Fibroblast of skin of left quadriceps (primary cell): ENCODE measurements around the gene PPFIBP2.

Experiments
- DNase-seq, 2 experiments: peaks; one replicate each; pipeline ENCODE4 v3.0.0-alpha.2; 2013; ENCODE audit warnings: low read depth in 2 of 2

PPFIBP2 gene

GRCh38 chr11:7577291-7578190 is 63.7 kb downstream of the PPFIBP2 start:
- DNase-seq = no peak

GRCh38 chr11:7578276-7578955 is 64.6 kb downstream of the PPFIBP2 start:
- DNase-seq = no peak

- no peak for DNase-seq
Measured at GRCh38 chr11:7579361-7579791, 65.6 kb downstream of the PPFIBP2 start.

GRCh38 chr11:7581021-7581590 is 67.3 kb downstream of the PPFIBP2 start:
- DNase-seq = no peak

- DNase-seq = no peak
Measured at GRCh38 chr11:7582338-7582985, 68.7 kb downstream of the PPFIBP2 start.

GRCh38 chr11:7583248-7583647 is 69.4 kb downstream of the PPFIBP2 start:
- DNase-seq = no peak

GRCh38 chr11:7584910-7585309 is 71.1 kb downstream of the PPFIBP2 start:
- no peak for DNase-seq

- DNase-seq = no peak
Measured at GRCh38 chr11:7585816-7586215, 72.0 kb downstream of the PPFIBP2 start.

- DNase-seq = no peak
Measured at GRCh38 chr11:7586376-7586775, 72.6 kb downstream of the PPFIBP2 start.

- no peak for DNase-seq
Measured at GRCh38 chr11:7587712-7588111, 73.9 kb downstream of the PPFIBP2 start.

- no peak for DNase-seq
Measured at GRCh38 chr11:7589861-7590260, 76.1 kb downstream of the PPFIBP2 start.

GRCh38 chr11:7590529-7590928 is 76.7 kb downstream of the PPFIBP2 start:
- no peak for DNase-seq

GRCh38 chr11:7591107-7591894 is 77.5 kb downstream of the PPFIBP2 start:
- no peak for DNase-seq

GRCh38 chr11:7591987-7592386 is 78.2 kb downstream of the PPFIBP2 start:
- no peak for DNase-seq

- no peak for DNase-seq
Measured at GRCh38 chr11:7592711-7593110, 78.9 kb downstream of the PPFIBP2 start.

GRCh38 chr11:7593481-7593880 is 79.7 kb downstream of the PPFIBP2 start:
- no peak for DNase-seq

GRCh38 chr11:7595016-7595866 is 81.4 kb downstream of the PPFIBP2 start:
- DNase-seq = no peak

GRCh38 chr11:7595951-7596350 is 82.2 kb downstream of the PPFIBP2 start:
- no peak for DNase-seq

- DNase-seq = no peak
Measured at GRCh38 chr11:7596975-7597391, 83.2 kb downstream of the PPFIBP2 start.

GRCh38 chr11:7597620-7598019 is 83.8 kb downstream of the PPFIBP2 start:
- DNase-seq = no peak
